SKM-1 (cell line): ENCODE data around the gene ACKR4.
"Not testable (repeated sequence)": the region's sequence is repeated elsewhere in the genome, so short reads cannot be mapped to it uniquely, and the experiment has no call there.

Experiments
- DNase-seq: peaks from one replicate; lab custom pipeline; 2025; ENCODE audit not compliant: unreplicated experiment; lab: John Stamatoyannopoulos, UW

ACKR4 gene

DNA sequence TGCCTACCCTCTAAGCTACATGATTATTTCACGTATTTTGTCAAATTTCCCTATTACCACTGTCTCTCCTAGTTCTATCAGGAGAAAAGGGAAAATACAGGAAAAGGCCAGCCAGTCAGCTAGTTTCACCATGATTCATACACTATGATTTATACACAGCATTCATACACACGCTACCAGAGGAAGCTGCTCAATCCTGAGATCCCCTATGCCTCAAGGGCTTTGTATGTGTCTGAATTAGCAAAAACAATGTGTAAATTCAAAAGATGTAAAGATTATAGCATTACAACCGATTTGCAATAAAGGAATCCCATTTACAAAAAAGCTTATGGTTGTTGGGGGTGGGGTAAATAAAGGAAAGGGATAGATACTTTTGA, 3.1 kb upstream of the ACKR4 start:
- DNase-seq, result no peak

DNA sequence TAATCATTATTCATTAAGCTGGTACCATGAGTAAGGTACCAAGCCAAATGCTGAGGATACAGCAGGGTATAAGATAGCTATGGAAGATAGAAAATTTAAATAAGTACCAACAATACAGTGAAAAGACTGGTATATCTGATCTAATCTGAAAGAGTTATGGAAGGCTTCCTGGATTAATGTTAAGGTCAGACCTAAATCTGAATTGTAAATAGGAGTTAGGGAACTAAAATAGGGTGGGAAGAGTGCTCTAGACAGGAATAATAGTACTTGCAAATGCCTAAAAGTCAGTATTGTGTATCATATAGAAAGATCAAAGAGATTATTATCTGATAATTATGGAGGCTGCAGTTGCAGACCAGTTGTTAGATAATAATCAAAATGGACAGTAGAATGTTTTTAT, 2.6 kb upstream of the ACKR4 start:
- DNase-seq, result no peak

DNA sequence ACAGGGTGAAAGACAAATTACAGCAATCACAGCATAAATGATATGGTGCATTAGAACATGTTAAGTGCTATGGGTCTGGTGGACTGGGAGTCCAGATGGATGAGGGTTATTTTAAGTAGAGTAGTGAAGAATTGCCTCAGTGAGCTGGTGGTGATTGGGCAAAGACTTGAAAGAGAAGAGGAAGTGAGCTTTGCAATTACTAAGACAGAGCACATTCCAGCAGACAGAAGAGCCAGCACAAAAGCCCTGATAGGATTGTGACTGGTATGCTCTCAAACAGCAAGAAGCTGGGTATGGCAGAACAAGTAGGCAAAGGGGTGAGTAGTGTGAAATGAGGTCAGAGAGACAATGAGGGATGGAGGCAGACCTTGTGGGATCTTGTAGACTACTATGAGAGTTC, 2.1 kb upstream of the ACKR4 start:
- peak; percentile 67 for DNase-seq

DNA sequence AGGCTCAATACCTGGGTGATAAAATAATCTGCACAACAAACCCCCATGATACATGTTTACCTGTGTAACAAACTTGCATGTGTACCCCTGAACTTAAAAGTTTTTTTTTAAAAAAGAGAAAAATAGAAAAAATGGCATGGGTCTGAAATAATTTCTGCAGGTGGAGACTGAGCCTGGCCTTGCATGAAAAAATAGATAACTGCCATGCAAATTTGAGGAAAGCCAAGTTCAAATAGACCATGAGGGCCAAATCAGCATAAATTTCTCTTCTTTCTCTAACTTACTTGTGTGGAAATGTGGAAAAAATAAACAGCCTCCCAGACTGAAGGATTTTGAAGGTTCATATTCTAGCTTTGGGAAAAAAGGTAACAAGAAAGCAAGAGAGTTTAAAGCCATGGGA, 744 bp upstream of the ACKR4 start:
- DNase-seq, result no peak

DNA sequence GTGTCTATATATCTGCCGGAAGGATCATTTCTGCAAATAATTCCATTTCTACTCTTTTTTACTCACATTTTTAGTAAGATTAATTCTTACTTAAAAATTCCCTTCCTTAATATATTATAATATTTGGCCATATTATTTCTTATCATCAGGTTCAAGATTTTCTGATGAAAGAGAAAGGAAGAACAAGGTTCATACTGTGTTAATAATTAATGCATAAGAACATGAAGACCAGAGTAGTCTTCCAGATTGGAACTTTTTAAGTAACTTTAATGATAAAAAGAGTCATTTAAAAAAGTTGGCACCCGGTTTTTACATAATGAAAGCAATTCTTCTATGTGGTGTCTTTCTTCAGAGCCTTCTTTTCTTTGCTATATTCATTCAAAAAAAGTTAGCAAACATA, 590 bp downstream of the ACKR4 start:
- DNase-seq, result no peak

DNA sequence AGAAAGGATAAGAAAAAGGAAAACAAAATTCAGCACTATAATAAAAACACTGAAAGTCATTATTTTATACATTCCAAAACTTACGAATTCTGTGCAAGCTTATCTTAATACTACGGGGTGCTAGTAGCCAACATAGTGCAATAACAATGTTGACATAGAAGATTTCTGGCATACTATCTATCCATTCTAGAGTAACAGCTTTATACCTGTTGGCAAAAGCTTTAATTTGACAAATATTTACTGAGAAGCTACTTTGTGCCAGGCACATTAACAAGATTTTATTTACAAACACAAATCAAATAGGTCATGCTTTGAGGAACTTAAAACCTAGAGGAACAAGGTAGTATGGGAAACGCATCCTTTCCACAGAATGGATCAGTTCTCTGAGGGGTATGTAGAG, 1.1 kb downstream of the ACKR4 start:
- no peak for DNase-seq

DNA sequence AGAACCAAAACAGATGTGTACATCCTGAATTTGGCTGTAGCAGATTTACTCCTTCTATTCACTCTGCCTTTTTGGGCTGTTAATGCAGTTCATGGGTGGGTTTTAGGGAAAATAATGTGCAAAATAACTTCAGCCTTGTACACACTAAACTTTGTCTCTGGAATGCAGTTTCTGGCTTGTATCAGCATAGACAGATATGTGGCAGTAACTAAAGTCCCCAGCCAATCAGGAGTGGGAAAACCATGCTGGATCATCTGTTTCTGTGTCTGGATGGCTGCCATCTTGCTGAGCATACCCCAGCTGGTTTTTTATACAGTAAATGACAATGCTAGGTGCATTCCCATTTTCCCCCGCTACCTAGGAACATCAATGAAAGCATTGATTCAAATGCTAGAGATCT, 3.5 kb downstream of the ACKR4 start:
- DNase-seq, result not testable (repeated sequence)

DNA sequence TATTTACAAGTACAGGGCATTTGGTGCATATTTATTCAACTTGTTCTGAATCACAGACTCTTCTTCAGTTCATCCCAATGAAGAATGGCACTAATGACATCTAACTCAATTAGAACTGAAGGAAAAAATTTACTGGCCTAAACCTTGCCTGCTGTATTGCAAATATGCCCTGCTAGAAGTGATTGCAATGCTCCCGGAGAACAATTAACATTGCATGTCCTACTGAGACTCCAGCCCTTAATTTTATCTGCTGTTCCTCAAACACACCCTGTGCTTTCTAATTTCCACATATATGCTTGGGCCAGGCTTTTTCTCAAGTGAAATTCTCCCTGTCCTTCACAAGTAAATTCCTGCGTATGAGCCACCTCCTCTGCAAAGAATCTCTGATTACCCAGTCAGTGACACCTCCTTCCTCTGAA, 8.3 kb downstream of the ACKR4 start:
- no peak for DNase-seq

DNA sequence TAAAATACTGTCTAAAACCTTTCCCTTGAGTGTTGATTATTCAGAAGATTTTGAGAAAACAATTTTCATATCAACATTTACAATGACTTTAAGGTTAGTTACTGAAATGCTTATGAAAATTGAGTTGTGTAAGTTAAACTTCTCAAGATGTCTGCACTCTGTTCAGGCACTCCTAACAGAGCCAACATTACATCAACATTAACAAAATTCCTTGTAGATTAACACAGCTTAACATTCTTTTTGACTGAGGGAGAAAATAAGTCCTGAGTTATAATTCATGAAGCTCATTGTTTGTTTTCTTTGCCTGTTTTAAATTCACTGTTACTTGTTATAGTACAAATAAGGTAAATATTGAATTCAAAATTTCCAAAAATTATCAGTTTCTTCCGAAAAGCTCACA, 9.0 kb downstream of the ACKR4 start:
- no peak for DNase-seq

DNA sequence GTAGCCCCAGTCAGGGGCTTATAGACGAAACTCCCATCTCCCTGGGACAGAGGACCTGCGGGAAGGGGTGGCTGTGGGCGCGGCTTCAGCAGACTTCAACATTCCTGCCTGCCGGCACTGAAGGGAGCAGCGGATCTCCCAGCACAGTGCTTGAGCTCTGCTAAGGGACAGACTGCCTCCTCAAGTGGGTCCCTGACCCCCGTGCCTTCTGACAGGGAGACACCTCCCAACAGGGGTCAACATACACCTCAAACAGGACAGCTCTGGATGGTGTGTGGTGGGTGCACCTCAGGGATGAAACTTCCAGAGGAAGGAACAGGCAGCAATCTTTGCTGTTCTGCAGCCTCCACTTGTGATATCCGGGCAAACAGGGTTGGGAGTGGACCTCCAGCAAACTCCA, 9.6 kb downstream of the ACKR4 start:
- not testable (repeated sequence) for DNase-seq

DNA sequence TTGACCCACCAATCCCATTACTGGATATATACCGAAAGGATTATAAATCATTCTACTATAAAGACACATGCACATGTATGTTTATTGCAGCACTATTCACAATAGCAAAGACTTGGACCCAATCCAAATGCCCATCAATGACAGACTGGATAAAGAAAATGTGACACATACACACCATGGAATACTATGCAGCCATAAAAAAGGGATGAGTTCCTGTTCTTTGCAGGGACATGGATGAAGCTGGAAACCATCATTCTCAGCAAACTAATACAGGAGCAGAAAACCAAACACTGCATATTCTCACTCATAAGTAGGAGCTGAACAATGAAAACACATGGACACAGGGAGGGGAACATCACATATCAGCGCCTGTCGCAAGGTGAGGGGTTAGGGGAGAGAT, 18.2 kb downstream of the ACKR4 start:
- DNase-seq, result not testable (repeated sequence)

DNA sequence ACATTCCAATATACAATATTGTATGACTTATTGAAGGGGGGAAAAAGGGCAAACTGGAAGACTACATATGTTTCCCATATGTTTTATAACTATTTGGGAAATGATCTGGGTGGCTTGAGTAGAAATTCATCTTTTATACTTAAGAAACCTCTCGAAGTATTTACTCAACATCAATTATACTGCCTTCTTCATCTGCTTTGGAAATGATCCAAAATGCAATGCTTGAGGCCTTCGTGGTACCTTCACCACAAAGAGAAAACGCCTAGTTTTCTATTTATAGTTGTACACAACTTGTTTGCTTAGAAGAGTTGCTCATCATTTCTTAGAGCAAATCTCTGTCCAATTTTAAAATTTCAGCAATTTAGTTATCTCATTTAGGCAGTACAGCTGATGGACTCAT, 18.8 kb downstream of the ACKR4 start:
- no peak for DNase-seq

DNA sequence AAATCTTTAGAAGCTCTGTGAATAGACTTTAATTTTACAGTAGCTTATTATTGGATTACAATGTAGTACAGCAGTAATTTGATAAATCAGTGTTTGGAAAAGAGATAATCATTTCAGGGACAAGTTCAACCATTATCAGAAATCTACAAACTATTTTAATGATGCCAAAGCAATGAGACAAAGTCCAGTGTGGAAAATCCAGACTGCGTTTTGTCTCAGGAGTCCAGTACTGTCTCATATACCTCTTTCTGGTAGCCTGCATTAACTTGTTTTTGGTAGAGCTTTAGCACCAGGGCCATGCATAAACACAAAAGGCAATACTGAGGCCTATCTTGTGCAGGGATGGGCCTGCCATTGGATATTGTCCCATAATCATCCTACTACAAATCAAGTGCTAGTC, 19.7 kb downstream of the ACKR4 start:
- no peak for DNase-seq

DNA sequence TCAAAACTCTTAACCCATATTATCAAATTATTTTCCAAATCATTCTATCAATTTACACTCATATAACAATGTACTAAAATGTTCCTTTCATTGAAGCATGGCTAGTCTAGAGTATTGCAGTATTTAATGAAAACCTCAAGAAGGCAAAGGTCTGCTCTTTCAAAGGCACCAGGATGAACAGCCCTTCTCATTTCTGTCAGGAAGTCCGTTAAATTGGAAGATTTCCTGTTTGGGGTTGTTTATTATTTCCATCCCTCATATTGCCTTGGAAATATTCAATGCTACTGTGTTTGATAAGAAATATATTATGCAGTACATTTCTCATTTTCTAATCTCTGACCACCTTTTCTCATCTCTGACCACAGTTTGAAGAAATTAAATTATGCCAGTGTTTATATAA, 25.1 kb downstream of the ACKR4 start:
- DNase-seq, result no peak

DNA sequence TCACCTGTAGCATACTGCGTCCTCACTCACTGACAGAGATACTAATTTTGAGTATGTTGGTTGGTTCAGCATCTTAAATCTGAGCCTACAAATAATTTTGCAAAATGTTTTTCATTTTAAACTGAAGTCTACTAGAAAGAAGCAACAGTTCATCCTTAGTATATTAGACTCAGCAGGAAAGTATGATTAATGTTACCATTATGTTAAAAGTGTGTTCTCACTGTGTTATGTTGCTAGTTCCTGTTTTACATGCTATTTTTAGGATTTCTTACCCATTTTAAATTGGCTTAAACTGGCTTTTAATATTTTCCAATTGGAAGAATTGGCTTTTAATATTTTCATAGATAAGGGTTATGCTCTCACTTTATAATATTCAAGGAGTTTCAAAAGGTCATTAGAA, 25.7 kb downstream of the ACKR4 start:
- no peak for DNase-seq

DNA sequence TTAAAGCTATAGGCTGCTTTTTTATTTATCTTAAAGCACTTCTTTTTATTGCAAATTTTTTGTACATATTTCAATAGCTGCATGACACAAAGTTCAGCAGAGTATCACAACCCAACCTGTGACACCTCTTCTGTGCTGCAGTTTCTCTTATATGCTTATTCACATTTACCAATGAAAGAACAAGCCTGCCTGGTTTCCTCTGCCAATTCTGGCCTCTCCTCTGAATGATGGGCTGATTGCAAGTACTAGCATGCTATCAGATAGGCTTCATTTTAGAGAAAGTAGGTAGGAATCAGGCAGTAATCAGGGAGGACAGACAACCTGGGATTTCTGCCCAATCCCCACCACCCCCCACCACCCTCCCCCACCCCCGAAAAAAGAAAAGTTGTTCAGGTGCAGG, 26.6 kb downstream of the ACKR4 start:
- no peak for DNase-seq

DNA sequence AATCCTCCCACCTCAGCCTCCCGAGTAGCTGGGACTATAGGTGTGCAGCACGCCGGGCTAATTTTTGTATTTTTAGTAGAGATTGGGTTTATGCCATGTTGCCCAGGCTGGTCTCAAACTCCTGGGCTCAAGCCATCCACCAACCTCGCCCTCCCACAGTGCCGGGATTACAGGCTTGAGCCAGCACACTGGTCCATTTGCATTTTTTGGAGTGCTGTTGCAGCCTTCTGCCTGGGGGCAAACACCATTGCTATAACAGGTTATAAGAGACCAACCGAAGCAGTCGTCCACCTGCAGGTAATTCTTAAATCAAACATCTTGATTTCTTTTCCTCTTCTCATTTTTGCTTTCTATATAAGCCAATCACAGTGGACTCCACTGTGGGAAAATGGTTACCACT, 27.7 kb downstream of the ACKR4 start:
- no peak for DNase-seq

DNA sequence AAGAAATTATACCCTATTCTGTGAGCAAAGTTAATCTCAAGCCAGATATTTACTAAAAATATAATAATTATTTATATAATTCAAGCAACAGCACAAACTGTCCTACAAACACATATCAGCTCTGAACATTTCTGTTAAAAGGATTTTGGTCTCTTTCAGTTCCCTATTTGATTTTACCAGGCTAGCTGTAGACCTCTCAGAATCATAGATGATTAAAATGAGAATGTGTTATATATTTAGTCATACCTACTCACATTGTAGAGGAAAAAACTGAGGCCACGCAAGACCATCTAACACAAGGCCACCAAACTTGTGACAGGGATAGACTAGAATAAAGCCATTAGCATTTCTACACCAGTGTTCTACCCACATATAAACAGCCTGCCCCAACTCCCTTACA, 28.5 kb downstream of the ACKR4 start:
- no peak for DNase-seq

DNA sequence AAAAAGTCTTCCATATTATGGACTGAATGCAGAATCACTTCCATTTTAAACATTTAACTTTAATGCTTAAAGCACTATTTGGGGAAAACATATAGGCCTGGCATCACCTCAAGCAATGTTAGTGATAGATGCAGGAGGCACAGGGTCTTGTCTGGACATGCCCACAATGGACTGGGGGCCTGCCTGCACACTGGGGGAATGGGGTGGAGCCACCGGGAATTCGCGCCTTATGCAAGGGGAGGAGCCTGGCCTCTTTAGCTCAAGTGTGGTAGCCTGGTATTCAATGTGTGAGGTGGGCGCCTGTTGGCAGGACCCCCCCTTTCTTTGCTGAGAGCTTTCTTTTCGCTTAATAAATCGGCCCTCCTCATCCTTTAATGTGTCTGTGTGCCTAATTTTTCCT, 29.9 kb downstream of the ACKR4 start:
- DNase-seq, result no peak

DNA sequence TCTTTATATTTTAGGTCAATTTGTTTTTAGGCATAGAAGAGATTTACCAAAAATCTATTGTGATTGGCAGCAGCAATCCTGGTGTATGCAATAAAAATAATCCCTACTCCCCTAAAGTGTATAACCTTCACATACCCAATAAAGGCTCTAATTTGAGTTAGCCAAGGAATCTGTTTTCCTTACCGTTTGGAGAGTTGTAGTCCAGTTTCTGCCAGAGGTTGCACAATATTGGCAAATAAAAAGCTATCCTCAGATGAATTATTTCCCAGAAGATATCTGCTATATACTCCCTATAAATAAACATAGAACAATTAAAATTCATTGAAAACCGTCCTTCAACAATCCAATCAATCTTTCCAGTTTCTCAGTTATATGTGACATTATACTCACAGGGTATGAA, 31.1 kb downstream of the ACKR4 start:
- no peak for DNase-seq

DNA sequence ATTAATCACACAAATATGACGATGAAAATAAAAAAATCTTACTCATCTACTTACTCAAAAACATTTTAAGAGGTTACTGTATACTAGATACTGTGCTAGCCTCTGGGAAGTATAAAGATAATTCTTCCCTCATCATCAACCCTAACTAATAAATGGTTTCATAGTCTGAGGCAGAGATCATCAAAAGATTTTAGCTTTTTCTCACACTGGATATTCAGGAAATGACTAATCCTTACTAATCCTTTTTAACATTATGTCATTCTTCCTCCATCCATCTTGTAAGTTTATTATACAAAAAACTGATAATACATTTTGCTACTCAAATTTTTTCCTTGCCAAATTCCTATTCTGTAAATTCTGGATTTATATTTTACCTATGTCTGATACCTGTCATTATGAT, 32.9 kb downstream of the ACKR4 start:
- no peak for DNase-seq

DNA sequence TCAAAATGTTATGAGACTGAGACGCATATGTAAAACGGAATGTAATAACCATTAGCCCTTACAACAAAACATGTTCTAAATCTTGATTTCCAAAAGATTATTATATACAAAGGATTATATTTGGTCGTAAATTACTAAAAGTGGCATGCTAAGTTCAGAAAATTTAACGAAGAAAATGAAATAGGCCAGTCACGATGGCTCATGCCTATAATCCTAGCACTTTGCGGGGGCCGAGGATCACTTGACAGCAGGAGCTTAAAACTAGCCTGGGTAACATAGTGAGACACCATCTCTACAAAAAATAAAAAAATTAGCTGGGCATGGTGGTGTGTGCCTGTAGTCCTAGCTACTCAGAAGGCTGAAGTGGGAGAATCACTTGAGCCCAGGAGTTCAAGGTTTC, 33.5 kb downstream of the ACKR4 start:
- no peak for DNase-seq

DNA sequence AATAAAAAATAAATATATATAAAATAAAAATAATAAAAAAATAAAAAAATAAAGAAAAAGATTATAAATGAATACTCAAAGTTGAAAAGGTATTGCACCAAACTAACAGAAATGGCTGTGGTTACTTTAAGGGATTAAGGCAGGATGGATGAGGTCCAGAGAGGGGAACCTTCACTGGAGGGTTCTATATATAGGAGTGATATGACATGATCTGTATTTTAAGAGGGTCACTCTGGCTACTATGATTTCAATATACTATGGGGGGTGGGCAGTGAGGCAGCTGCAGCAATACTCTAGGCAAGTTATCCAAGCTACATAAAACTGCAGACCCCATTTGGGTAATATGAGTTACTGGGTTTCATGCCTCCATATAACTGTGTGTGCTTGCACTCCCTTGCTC, 38.0 kb downstream of the ACKR4 start:
- DNase-seq, result no peak

DNA sequence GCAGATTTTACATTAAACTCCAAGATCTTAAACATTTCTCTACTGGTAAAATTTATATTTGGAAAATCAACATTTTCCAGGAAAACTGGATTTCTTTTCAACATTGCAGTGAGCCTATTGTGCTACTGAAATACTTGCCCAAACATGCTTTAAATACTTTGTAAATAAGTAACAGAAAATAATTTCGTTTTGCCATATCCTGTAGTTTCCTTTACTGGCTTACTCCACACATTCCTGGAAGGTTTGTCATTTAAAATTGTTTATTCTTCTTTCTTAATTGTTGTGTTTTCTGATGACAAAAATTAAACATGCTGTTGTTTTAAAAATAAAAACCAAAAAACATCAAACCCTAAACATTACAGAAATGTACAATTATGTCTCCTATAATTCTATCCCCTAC, 40.5 kb downstream of the ACKR4 start:
- no peak for DNase-seq
